NCI-H1417 treated with DMSO at 0.1 percent for 48 hours (cell line): ENCODE results near the gene KRT85.
"Not testable (repeated sequence)": the region's sequence is repeated elsewhere in the genome, so short reads cannot be mapped to it uniquely, and the experiment has no call there.

Source experiments
- DNase-seq: peaks from one replicate; lab custom pipeline; 2025; lab: John Stamatoyannopoulos, UW

Gene KRT85

GRCh38 chr12:52349196-52349595, 18.1 kb downstream of the KRT85 start:
- DNase-seq, result no peak

- no peak for DNase-seq
These were observed 19.4 kb downstream of the KRT85 start for GRCh38 chr12:52347551-52348510.

- no peak for DNase-seq
These were observed 20.3 kb downstream of the KRT85 start for GRCh38 chr12:52347016-52347415.

- DNase-seq, result no peak
These were observed 20.7 kb downstream of the KRT85 start for GRCh38 chr12:52346593-52346992.

GRCh38 chr12:52345041-52345440, 22.2 kb downstream of the KRT85 start:
- DNase-seq, result not testable (repeated sequence)

GRCh38 chr12:52344111-52344510, 23.2 kb downstream of the KRT85 start:
- no peak for DNase-seq

- DNase-seq, result no peak
These were observed 23.7 kb downstream of the KRT85 start for GRCh38 chr12:52343550-52343949.

GRCh38 chr12:52342781-52343490, 24.3 kb downstream of the KRT85 start:
- DNase-seq, result no peak

- DNase-seq, result no peak
These were observed 26.2 kb downstream of the KRT85 start for GRCh38 chr12:52341066-52341580.

GRCh38 chr12:52338241-52338960, 28.9 kb downstream of the KRT85 start:
- DNase-seq, result no peak

- DNase-seq, result no peak
These were observed 30.2 kb downstream of the KRT85 start for GRCh38 chr12:52337054-52337453.

GRCh38 chr12:52336641-52337040, 30.6 kb downstream of the KRT85 start:
- DNase-seq, result no peak

- no peak for DNase-seq
These were observed 31.6 kb downstream of the KRT85 start for GRCh38 chr12:52335598-52336262.

- no peak for DNase-seq
These were observed 33.1 kb downstream of the KRT85 start for GRCh38 chr12:52334185-52334584.

GRCh38 chr12:52333321-52333720, 34.0 kb downstream of the KRT85 start:
- peak; percentile 26 for DNase-seq

GRCh38 chr12:52332381-52332780, 34.9 kb downstream of the KRT85 start:
- no peak for DNase-seq

GRCh38 chr12:52331833-52332232, 35.4 kb downstream of the KRT85 start:
- no peak for DNase-seq

GRCh38 chr12:52331039-52331438, 36.2 kb downstream of the KRT85 start:
- DNase-seq, result no peak

- DNase-seq, result no peak
These were observed 39.3 kb downstream of the KRT85 start for GRCh38 chr12:52327830-52328500.

- peak; percentile 67 for DNase-seq
These were observed 40.0 kb downstream of the KRT85 start for GRCh38 chr12:52327052-52327829.

GRCh38 chr12:52324153-52324444, 43.2 kb downstream of the KRT85 start:
- no peak for DNase-seq
